ENCODE results near the gene CCL14. TPM values are rescaled to one million over a fixed set of nuclear protein-coding genes. Genes with fewer than 3 reads are reported as not detected.

Gene CCL14
- total RNA-seq, 1 experiment from 2014 or later = not detected

GRCh38 chr17:36004594-36005108 lies 18.1 kb upstream of the CCL14 start (continued):
- TF ChIP-seq TCF7 (CRISPR knock-in tag; IDR thresholded peaks at IDR 0.05; ENCODE audit: low read depth) (no peak), RORB (CRISPR knock-in tag; IDR thresholded peaks at IDR 0.05) (no peak), ESRRA (CRISPR knock-in tag; IDR thresholded peaks at IDR 0.05; ENCODE audit: borderline replicate concordance) (no peak), EMX1 (CRISPR knock-in tag; IDR thresholded peaks at IDR 0.05) (no peak), ZNF219 (CRISPR knock-in tag; IDR thresholded peaks at IDR 0.05; ENCODE audit: borderline replicate concordance) (no peak), PRRX2 (CRISPR knock-in tag; IDR thresholded peaks at IDR 0.05) (no peak)
- TF ChIP-seq, protein P1, sequence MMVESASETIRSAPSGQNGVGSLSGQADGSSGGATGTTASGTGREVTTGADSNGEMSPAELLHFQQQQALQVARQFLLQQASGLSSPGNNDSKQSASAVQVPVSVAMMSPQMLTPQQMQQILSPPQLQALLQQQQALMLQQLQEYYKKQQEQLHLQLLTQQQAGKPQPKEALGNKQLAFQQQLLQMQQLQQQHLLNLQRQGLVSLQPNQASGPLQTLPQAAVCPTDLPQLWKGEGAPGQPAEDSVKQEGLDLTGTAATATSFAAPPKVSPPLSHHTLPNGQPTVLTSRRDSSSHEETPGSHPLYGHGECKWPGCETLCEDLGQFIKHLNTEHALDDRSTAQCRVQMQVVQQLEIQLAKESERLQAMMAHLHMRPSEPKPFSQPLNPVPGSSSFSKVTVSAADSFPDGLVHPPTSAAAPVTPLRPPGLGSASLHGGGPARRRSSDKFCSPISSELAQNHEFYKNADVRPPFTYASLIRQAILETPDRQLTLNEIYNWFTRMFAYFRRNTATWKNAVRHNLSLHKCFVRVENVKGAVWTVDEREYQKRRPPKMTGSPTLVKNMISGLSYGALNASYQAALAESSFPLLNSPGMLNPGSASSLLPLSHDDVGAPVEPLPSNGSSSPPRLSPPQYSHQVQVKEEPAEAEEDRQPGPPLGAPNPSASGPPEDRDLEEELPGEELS (CRISPR knock-in tag; IDR thresholded peaks at IDR 0.05) = no peak
- TF ChIP-seq, protein P2, sequence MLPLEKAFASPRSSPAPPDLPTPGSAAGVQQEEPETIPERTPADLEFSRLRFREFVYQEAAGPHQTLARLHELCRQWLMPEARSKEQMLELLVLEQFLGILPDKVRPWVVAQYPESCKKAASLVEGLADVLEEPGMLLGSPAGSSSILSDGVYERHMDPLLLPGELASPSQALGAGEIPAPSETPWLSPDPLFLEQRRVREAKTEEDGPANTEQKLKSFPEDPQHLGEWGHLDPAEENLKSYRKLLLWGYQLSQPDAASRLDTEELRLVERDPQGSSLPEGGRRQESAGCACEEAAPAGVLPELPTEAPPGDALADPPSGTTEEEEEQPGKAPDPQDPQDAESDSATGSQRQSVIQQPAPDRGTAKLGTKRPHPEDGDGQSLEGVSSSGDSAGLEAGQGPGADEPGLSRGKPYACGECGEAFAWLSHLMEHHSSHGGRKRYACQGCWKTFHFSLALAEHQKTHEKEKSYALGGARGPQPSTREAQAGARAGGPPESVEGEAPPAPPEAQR (CRISPR knock-in tag; IDR thresholded peaks at IDR 0.05) = no peak

GRCh38 chr17:36002631-36003030 lies 16.1 kb upstream of the CCL14 start:
- CTCF ChIA-PET = no interaction called here
- DNase-seq (ENCODE audit: low spot score) (no peak), ATAC-seq (no peak)

GRCh38 chr17:36001862-36002603 lies 15.5 kb upstream of the CCL14 start:
- Mint-ChIP-seq H3K9me3 (peaks cover under 1% of the 10 kb centered on the region; the same call in 1 of the 2 replicates), H3K4me3 (no peak overlapping the region), H3K27ac (no peak overlapping the region), H3K4me1 (peaks cover 8% of the 10 kb centered on the region), H3K36me3 (no peaks in the 10 kb centered on the region), H3K27me3 (ENCODE audit: low read depth) (peaks cover 3% of the 10 kb centered on the region; the same call in 1 of the 2 replicates)
- ChIA-PET POLR2A (no interaction called here), CTCF (interaction anchor here (1.1 to 1.2 kb wide), 2 partner anchors 26 to 70 kb away, joined by 4 to 6 read pairs; no protein-coding TSS in a partner anchor)
- TF ChIP-seq, protein P3, sequence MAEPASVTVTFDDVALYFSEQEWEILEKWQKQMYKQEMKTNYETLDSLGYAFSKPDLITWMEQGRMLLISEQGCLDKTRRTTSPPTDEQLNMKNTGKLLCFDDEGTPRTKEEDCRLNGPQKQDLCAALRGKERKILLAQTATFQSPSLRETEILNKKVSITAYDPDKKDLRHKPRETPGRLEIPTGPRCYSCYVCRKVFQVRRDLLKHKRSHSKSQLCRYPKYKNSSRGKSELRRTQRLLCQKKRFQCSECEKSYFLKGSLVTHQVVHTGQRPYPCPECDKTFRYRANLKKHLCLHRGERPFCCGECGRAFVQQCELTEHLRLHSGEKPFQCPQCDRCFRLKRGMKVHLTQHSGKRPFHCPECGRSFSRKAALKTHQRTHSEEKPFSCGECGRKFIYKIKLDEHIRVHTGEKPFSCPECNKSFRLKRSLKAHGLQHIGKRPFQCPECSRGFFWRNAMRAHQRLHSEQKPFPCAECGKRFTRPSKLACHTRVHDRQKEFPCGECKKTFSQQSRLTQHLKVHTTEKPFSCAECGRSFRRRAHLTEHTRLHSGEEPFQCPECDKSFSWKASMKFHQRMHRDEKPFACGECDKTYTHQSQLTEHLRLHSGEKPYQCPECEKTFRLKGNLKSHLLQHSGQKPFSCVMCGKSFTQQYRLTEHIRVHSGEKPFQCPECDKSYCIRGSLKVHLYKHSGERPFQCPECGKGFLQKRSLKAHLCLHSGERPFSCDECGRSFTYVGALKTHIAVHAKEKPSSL (CRISPR knock-in tag; conservative IDR thresholded peaks at IDR 0.05) = no peak
- no peak for TF ChIP-seq MYBL2 (CRISPR knock-in tag; IDR thresholded peaks at IDR 0.05)
- TF ChIP-seq ZNF281 (CRISPR knock-in tag; IDR thresholded peaks at IDR 0.05) = no peak
- no peak for DNase-seq (ENCODE audit: low spot score)
- ATAC-seq = no peak

More at GRCh38 chr17:36002631-36003030, 16.1 kb upstream of the CCL14 start:
- H3K4me1 Mint-ChIP-seq = peaks cover 8% of the 10 kb centered on the region
- TF ChIP-seq SOX15 (CRISPR knock-in tag; IDR thresholded peaks at IDR 0.05) (no peak), ZNF671 (CRISPR knock-in tag; IDR thresholded peaks at IDR 0.05) (no peak), FOXJ3 (CRISPR knock-in tag; IDR thresholded peaks at IDR 0.05; ENCODE audit: borderline replicate concordance) (no peak), TP53 (CRISPR knock-in tag; IDR thresholded peaks at IDR 0.05) (no peak), ATF1 (CRISPR knock-in tag; IDR thresholded peaks at IDR 0.05) (no peak), ZNF232 (CRISPR knock-in tag; IDR thresholded peaks at IDR 0.05) (no peak), NR2C2 (CRISPR knock-in tag; IDR thresholded peaks at IDR 0.05) (no peak)
- POLR2A ChIA-PET = no interaction called here
- H3K27me3 Mint-ChIP-seq (ENCODE audit: low read depth) = peaks cover 3% of the 10 kb centered on the region; the same call in 1 of the 2 replicates
- H3K36me3 Mint-ChIP-seq = no peaks in the 10 kb centered on the region
- H3K4me3 Mint-ChIP-seq = no peak overlapping the region
- H3K27ac Mint-ChIP-seq = no peak overlapping the region
- peaks cover 6% of the 10 kb centered on the region for H3K9me3 Mint-ChIP-seq
